WTC11 (cell line): ENCODE results near the gene ATP13A4. TPM values are rescaled to one million over a fixed set of nuclear protein-coding genes. Genes with fewer than 3 reads are reported as not detected.

Source experiments
- ATAC-seq: fragments of 200-7000 bp; cut with Tn5 transposase; 2 replicates; pipeline ENCODE4 v1.10.0; 2021; ENCODE audit warnings: mild to moderate bottlenecking, moderate library complexity
- CTCF ChIA-PET: fragments of 300-600 bp; sonication (Branson Sonifier 250); formaldehyde crosslinking; loops from one replicate; lab custom pipeline; 2021; ENCODE audit warnings: antibody characterized with exemption; lab: Charles Lee
- POLR2A ChIA-PET: fragments of 350-600 bp; sonication (Branson Sonifier 250); formaldehyde crosslinking; loops from one replicate; lab custom pipeline; 2021; ENCODE audit warnings: antibody characterized with exemption; lab: Charles Lee
- DNase-seq: peaks from one replicate; pipeline ENCODE4 v3.0.0; 2021; ENCODE audit warnings: low spot score
- H3K27ac Mint-ChIP-seq: 2 replicates; pipeline ENCODE4 v1.8.0; 2021; ENCODE audit warnings: mixed read lengths
- H3K27me3 Mint-ChIP-seq: 2 replicates; pipeline ENCODE4 v1.8.0; 2021; ENCODE audit warnings: low read depth, mild to moderate bottlenecking, moderate library complexity, mixed read lengths
- H3K36me3 Mint-ChIP-seq: 2 replicates; pipeline ENCODE4 v1.8.0; 2021; ENCODE audit warnings: mixed read lengths
- H3K4me1 Mint-ChIP-seq: 2 replicates; pipeline ENCODE4 v1.8.0; 2022; ENCODE audit warnings: mixed read lengths
- H3K4me3 Mint-ChIP-seq: 2 replicates; pipeline ENCODE4 v1.8.0; 2021; ENCODE audit warnings: mild to moderate bottlenecking, moderate library complexity, mixed read lengths
- H3K9me3 Mint-ChIP-seq: 2 replicates; pipeline ENCODE4 v1.8.0; 2021; ENCODE audit warnings: mixed read lengths
- ELF4 ChIP-seq: sonication (generic); formaldehyde crosslinking; IDR thresholded peaks from 2 replicates; pipeline ENCODE4 v1.8.1; 2022; ENCODE audit warnings: low read depth, mild to moderate bottlenecking, moderate library complexity, missing genetic modification reagents
- ETV6 ChIP-seq: sonication (generic); formaldehyde crosslinking; IDR thresholded peaks from 2 replicates; pipeline ENCODE4 v1.8.1; 2022; ENCODE audit warnings: mild to moderate bottlenecking, missing genetic modification reagents
- FOXJ3 ChIP-seq: sonication (generic); formaldehyde crosslinking; IDR thresholded peaks from 2 replicates; pipeline ENCODE4 v1.9.0; 2021; ENCODE audit warnings: missing genetic modification reagents, mild to moderate bottlenecking, borderline replicate concordance
- GTF2I ChIP-seq: fragments of 250-450 bp; sonication (Bioruptor Pico); conservative IDR thresholded peaks from 2 replicates; pipeline ENCODE4 v1.4.0; 2021; ENCODE audit warnings: mild to moderate bottlenecking
- MXD4 ChIP-seq: fragments of 250-450 bp; sonication (Bioruptor Pico); IDR thresholded peaks from 2 replicates; pipeline ENCODE4 v1.8.0; 2021; ENCODE audit warnings: mild to moderate bottlenecking, moderate library complexity, borderline replicate concordance
- RELA ChIP-seq: sonication (generic); formaldehyde crosslinking; IDR thresholded peaks from 2 replicates; pipeline ENCODE4 v1.8.1; 2022; ENCODE audit warnings: missing genetic modification reagents, mild to moderate bottlenecking, borderline replicate concordance
- SP1 ChIP-seq: sonication (generic); formaldehyde crosslinking; conservative IDR thresholded peaks from 2 replicates; pipeline ENCODE4 v1.8.1; 2022; ENCODE audit warnings: missing genetic modification reagents
- TEAD4 ChIP-seq: sonication (generic); formaldehyde crosslinking; IDR thresholded peaks from 2 replicates; pipeline ENCODE4 v1.8.0; 2022; ENCODE audit warnings: mild to moderate bottlenecking, missing genetic modification reagents
- ZNF121 ChIP-seq: sonication (generic); formaldehyde crosslinking; IDR thresholded peaks from 2 replicates; pipeline ENCODE4 v1.8.0; 2023; ENCODE audit warnings: missing genetic modification reagents
- ZNF138 ChIP-seq: sonication (generic); formaldehyde crosslinking; conservative IDR thresholded peaks from 2 replicates; pipeline ENCODE4 v1.8.1; 2022; ENCODE audit warnings: mild to moderate bottlenecking, moderate library complexity, missing genetic modification reagents
- ZNF263 ChIP-seq: sonication (generic); formaldehyde crosslinking; IDR thresholded peaks from 2 replicates; pipeline ENCODE4 v1.8.1; 2022; ENCODE audit warnings: low read depth, mild to moderate bottlenecking, moderate library complexity, missing genetic modification reagents
- ZNF317 ChIP-seq: sonication (generic); formaldehyde crosslinking; IDR thresholded peaks from 2 replicates; pipeline ENCODE4 v1.8.1; 2023; ENCODE audit warnings: low read depth, mild to moderate bottlenecking, moderate library complexity, missing genetic modification reagents, borderline replicate concordance
- ZNF416 ChIP-seq: fragments of 250-450 bp; sonication (Bioruptor Pico); IDR thresholded peaks from 2 replicates; pipeline ENCODE4 v1.9.0; 2021; ENCODE audit warnings: mild to moderate bottlenecking, inconsistent platforms
- ZNF671 ChIP-seq: fragments of 250-450 bp; sonication (Bioruptor Pico); IDR thresholded peaks from 2 replicates; pipeline ENCODE4 v1.8.0; 2021; ENCODE audit warnings: mild to moderate bottlenecking
- total RNA-seq: library from RNA; stranded (reverse); gene quantifications from 3 replicates; pipeline ENCODE4 v1.2.3, GENCODE V29; 2021
- TF ChIP-seq, protein P1 (sequence below): fragments of 250-450 bp; sonication (Bioruptor Pico); IDR thresholded peaks from 2 replicates; pipeline ENCODE4 v1.8.0; 2021; ENCODE audit warnings: mild to moderate bottlenecking
- TF ChIP-seq, protein P2 (sequence below): sonication (generic); formaldehyde crosslinking; conservative IDR thresholded peaks from 2 replicates; pipeline ENCODE4 v1.8.1; 2023; ENCODE audit warnings: mild to moderate bottlenecking, low read depth, missing genetic modification reagents, moderate library complexity
- TF ChIP-seq, protein P3 (sequence below): sonication (generic); formaldehyde crosslinking; IDR thresholded peaks from 2 replicates; pipeline ENCODE4 v1.8.1; 2023; ENCODE audit warnings: mild to moderate bottlenecking, missing genetic modification reagents
- TF ChIP-seq, protein P4 (sequence below): sonication (generic); formaldehyde crosslinking; IDR thresholded peaks from 2 replicates; pipeline ENCODE4 v1.8.0; 2022; ENCODE audit warnings: mild to moderate bottlenecking, missing genetic modification reagents
- TF ChIP-seq, protein P5 (sequence below): sonication (generic); formaldehyde crosslinking; IDR thresholded peaks from 2 replicates; pipeline ENCODE4 v1.8.1; 2022; ENCODE audit warnings: low read depth, mild to moderate bottlenecking, moderate library complexity, missing genetic modification reagents, borderline replicate concordance
- TF ChIP-seq, protein P6 (sequence below): fragments of 250-450 bp; sonication (Bioruptor Pico); conservative IDR thresholded peaks from 2 replicates; pipeline ENCODE4 v1.9.0; 2021; ENCODE audit warnings: mild to moderate bottlenecking
- TF ChIP-seq, protein P7 (sequence below): sonication (generic); formaldehyde crosslinking; IDR thresholded peaks from 2 replicates; pipeline ENCODE4 v1.8.0; 2023; ENCODE audit warnings: missing genetic modification reagents, mild to moderate bottlenecking, borderline replicate concordance

ATP13A4 gene
- total RNA-seq, 1 experiment from 2014 or later = 0.20 TPM

DNA sequence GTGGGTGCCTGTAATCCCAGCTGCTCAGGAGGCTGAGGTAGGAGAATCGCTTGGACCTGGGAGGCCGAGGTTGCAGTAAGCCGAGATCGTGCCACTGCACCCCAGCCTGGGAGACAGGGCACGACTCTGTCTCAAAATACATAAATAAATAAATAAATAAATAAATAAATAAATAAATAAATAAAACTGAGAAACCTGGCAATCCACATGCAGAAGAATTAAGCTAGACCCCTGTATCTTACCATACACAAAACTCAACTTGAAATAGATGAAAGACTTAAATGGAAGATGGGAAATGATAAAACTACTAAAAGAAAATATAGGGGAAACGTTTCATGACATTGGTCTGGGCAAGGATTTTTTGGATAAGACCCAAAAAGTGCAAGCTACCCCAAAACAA, 58.0 kb downstream of the ATP13A4 start:
- ATAC-seq (no peak), DNase-seq (no peak)
- H3K4me1 Mint-ChIP-seq = no peaks in the 10 kb centered on the region
- no peaks in the 10 kb centered on the region for H3K27me3 Mint-ChIP-seq
- TF ChIP-seq ZNF317 (CRISPR knock-in tag) (no peak), ZNF263 (CRISPR knock-in tag) (no peak), ETV6 (CRISPR knock-in tag) (no peak), FOXJ3 (no peak), ZNF416 (no peak), ELF4 (CRISPR knock-in tag) (no peak), MXD4 (CRISPR knock-in tag) (no peak), ZNF138 (CRISPR knock-in tag) (no peak), RELA (no peak), ZNF121 (CRISPR knock-in tag) (no peak), SP1 (CRISPR knock-in tag) (no peak), TEAD4 (no peak), ZNF671 (CRISPR knock-in tag) (no peak)
- TF ChIP-seq, protein P1, sequence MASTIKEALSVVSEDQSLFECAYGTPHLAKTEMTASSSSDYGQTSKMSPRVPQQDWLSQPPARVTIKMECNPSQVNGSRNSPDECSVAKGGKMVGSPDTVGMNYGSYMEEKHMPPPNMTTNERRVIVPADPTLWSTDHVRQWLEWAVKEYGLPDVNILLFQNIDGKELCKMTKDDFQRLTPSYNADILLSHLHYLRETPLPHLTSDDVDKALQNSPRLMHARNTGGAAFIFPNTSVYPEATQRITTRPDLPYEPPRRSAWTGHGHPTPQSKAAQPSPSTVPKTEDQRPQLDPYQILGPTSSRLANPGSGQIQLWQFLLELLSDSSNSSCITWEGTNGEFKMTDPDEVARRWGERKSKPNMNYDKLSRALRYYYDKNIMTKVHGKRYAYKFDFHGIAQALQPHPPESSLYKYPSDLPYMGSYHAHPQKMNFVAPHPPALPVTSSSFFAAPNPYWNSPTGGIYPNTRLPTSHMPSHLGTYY (CRISPR knock-in tag) = no peak
- TF ChIP-seq, protein P2, sequence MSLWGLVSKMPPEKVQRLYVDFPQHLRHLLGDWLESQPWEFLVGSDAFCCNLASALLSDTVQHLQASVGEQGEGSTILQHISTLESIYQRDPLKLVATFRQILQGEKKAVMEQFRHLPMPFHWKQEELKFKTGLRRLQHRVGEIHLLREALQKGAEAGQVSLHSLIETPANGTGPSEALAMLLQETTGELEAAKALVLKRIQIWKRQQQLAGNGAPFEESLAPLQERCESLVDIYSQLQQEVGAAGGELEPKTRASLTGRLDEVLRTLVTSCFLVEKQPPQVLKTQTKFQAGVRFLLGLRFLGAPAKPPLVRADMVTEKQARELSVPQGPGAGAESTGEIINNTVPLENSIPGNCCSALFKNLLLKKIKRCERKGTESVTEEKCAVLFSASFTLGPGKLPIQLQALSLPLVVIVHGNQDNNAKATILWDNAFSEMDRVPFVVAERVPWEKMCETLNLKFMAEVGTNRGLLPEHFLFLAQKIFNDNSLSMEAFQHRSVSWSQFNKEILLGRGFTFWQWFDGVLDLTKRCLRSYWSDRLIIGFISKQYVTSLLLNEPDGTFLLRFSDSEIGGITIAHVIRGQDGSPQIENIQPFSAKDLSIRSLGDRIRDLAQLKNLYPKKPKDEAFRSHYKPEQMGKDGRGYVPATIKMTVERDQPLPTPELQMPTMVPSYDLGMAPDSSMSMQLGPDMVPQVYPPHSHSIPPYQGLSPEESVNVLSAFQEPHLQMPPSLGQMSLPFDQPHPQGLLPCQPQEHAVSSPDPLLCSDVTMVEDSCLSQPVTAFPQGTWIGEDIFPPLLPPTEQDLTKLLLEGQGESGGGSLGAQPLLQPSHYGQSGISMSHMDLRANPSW (CRISPR knock-in tag) = no peak
- TF ChIP-seq, protein P3, sequence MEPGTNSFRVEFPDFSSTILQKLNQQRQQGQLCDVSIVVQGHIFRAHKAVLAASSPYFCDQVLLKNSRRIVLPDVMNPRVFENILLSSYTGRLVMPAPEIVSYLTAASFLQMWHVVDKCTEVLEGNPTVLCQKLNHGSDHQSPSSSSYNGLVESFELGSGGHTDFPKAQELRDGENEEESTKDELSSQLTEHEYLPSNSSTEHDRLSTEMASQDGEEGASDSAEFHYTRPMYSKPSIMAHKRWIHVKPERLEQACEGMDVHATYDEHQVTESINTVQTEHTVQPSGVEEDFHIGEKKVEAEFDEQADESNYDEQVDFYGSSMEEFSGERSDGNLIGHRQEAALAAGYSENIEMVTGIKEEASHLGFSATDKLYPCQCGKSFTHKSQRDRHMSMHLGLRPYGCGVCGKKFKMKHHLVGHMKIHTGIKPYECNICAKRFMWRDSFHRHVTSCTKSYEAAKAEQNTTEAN (CRISPR knock-in tag) = no peak
- TF ChIP-seq, protein P4, sequence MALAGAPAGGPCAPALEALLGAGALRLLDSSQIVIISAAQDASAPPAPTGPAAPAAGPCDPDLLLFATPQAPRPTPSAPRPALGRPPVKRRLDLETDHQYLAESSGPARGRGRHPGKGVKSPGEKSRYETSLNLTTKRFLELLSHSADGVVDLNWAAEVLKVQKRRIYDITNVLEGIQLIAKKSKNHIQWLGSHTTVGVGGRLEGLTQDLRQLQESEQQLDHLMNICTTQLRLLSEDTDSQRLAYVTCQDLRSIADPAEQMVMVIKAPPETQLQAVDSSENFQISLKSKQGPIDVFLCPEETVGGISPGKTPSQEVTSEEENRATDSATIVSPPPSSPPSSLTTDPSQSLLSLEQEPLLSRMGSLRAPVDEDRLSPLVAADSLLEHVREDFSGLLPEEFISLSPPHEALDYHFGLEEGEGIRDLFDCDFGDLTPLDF (CRISPR knock-in tag) = no peak
- TF ChIP-seq, protein P5, sequence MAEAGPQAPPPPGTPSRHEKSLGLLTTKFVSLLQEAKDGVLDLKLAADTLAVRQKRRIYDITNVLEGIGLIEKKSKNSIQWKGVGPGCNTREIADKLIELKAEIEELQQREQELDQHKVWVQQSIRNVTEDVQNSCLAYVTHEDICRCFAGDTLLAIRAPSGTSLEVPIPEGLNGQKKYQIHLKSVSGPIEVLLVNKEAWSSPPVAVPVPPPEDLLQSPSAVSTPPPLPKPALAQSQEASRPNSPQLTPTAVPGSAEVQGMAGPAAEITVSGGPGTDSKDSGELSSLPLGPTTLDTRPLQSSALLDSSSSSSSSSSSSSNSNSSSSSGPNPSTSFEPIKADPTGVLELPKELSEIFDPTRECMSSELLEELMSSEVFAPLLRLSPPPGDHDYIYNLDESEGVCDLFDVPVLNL (CRISPR knock-in tag) = no peak
- H3K36me3 Mint-ChIP-seq = no peaks in the 10 kb centered on the region
- POLR2A ChIA-PET = no interaction called here
- CTCF ChIA-PET = no interaction called here
- H3K9me3 Mint-ChIP-seq = no peaks in the 10 kb centered on the region
- H3K4me3 Mint-ChIP-seq = no peak overlapping the region
- H3K27ac Mint-ChIP-seq = no peak overlapping the region

DNA sequence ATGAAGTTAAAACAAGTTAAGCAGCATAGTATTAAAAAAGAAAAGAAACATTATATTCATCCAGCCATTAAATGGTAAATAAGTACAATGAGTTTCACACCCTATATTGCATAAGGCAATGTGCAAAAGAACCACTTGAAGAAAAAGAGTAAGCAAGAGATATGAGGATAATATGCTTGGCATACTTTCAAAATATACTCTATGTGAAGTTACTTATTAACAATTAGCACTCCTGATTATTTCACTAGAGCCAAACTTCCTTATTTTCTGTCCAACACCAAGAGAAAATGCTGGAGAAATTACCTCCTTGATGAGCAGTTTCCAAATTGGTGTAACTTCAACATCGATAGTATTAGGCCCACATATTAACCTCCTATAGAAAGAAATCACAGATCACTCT, 63.7 kb downstream of the ATP13A4 start:
- no peak overlapping the region for H3K4me3 Mint-ChIP-seq
- ATAC-seq = no peak
- H3K27me3 Mint-ChIP-seq = no peaks in the 10 kb centered on the region
- no peak for DNase-seq
- H3K36me3 Mint-ChIP-seq = no peaks in the 10 kb centered on the region
- ChIA-PET POLR2A (no interaction called here), CTCF (no interaction called here)
- no peak overlapping the region for H3K27ac Mint-ChIP-seq
- no peaks in the 10 kb centered on the region for H3K4me1 Mint-ChIP-seq
- H3K9me3 Mint-ChIP-seq = no peaks in the 10 kb centered on the region
- no peak for TF ChIP-seq GTF2I
- TF ChIP-seq, protein P6, sequence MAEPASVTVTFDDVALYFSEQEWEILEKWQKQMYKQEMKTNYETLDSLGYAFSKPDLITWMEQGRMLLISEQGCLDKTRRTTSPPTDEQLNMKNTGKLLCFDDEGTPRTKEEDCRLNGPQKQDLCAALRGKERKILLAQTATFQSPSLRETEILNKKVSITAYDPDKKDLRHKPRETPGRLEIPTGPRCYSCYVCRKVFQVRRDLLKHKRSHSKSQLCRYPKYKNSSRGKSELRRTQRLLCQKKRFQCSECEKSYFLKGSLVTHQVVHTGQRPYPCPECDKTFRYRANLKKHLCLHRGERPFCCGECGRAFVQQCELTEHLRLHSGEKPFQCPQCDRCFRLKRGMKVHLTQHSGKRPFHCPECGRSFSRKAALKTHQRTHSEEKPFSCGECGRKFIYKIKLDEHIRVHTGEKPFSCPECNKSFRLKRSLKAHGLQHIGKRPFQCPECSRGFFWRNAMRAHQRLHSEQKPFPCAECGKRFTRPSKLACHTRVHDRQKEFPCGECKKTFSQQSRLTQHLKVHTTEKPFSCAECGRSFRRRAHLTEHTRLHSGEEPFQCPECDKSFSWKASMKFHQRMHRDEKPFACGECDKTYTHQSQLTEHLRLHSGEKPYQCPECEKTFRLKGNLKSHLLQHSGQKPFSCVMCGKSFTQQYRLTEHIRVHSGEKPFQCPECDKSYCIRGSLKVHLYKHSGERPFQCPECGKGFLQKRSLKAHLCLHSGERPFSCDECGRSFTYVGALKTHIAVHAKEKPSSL (CRISPR knock-in tag) = no peak
- TF ChIP-seq, protein P7, sequence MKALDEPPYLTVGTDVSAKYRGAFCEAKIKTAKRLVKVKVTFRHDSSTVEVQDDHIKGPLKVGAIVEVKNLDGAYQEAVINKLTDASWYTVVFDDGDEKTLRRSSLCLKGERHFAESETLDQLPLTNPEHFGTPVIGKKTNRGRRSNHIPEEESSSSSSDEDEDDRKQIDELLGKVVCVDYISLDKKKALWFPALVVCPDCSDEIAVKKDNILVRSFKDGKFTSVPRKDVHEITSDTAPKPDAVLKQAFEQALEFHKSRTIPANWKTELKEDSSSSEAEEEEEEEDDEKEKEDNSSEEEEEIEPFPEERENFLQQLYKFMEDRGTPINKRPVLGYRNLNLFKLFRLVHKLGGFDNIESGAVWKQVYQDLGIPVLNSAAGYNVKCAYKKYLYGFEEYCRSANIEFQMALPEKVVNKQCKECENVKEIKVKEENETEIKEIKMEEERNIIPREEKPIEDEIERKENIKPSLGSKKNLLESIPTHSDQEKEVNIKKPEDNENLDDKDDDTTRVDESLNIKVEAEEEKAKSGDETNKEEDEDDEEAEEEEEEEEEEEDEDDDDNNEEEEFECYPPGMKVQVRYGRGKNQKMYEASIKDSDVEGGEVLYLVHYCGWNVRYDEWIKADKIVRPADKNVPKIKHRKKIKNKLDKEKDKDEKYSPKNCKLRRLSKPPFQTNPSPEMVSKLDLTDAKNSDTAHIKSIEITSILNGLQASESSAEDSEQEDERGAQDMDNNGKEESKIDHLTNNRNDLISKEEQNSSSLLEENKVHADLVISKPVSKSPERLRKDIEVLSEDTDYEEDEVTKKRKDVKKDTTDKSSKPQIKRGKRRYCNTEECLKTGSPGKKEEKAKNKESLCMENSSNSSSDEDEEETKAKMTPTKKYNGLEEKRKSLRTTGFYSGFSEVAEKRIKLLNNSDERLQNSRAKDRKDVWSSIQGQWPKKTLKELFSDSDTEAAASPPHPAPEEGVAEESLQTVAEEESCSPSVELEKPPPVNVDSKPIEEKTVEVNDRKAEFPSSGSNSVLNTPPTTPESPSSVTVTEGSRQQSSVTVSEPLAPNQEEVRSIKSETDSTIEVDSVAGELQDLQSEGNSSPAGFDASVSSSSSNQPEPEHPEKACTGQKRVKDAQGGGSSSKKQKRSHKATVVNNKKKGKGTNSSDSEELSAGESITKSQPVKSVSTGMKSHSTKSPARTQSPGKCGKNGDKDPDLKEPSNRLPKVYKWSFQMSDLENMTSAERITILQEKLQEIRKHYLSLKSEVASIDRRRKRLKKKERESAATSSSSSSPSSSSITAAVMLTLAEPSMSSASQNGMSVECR (CRISPR knock-in tag) = no peak
